Measurements from ENCODE around the gene EIF5B. TPM values are rescaled to one million over a fixed set of nuclear protein-coding genes. Genes with fewer than 3 reads are reported as not detected.

Gene EIF5B
- total RNA-seq, 1 donor from 2014 or later: 50.5 TPM

DNA sequence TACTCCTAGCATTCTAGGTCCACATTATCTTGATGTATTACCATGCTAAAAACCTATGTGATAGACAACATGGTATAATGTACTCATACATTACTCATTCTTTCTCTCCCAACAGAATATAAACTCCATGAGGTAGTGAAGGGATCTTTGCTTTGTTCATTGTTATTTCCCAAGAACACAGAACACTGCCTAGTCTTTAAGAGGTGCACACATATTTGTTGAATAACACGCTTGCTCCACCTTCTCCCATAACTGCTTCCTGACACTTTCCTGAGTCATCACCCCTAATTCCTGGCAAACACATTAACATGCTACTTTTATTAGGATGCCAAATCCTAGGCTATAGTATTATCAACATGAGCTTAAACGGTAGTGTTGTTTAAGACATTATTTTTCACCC is 111.4 kb downstream of the EIF5B start:
- Mint-ChIP-seq H3K27ac (ENCODE audit: unreplicated experiment) (no peak overlapping the region), H3K27me3 (ENCODE audit: low read depth) (no peaks in the 10 kb centered on the region), H3K36me3 (ENCODE audit: low read depth) (peaks cover 13% of the 10 kb centered on the region), H3K4me3 (no peak overlapping the region), H3K4me1 (peaks cover 5% of the 10 kb centered on the region), H3K9me3 (no peaks in the 10 kb centered on the region)
- DNase-seq (ENCODE audit: low read depth, low spot score): no peak
- TF ChIP-seq, protein P1, sequence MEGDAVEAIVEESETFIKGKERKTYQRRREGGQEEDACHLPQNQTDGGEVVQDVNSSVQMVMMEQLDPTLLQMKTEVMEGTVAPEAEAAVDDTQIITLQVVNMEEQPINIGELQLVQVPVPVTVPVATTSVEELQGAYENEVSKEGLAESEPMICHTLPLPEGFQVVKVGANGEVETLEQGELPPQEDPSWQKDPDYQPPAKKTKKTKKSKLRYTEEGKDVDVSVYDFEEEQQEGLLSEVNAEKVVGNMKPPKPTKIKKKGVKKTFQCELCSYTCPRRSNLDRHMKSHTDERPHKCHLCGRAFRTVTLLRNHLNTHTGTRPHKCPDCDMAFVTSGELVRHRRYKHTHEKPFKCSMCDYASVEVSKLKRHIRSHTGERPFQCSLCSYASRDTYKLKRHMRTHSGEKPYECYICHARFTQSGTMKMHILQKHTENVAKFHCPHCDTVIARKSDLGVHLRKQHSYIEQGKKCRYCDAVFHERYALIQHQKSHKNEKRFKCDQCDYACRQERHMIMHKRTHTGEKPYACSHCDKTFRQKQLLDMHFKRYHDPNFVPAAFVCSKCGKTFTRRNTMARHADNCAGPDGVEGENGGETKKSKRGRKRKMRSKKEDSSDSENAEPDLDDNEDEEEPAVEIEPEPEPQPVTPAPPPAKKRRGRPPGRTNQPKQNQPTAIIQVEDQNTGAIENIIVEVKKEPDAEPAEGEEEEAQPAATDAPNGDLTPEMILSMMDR (conservative IDR thresholded peaks at IDR 0.05): no peak

DNA sequence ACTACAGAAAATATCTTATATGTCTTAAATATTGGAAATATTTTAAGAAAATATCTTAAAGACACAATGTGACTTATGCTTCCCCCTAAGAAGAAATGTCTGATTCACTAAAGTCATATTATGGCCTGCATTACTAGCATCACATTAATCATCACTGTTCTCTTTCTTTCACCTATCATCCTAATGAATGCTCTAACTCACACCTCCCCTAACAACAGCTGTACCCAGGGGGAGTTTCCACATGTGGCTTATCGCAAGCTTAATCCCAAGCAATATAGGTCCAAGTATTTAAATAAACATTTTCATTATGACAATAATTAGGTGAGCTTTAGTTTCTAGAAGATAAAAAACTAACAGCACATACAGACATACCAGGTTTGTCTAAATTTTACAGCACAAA is 113.0 kb downstream of the EIF5B start:
- Mint-ChIP-seq H3K27ac (ENCODE audit: unreplicated experiment) (no peak overlapping the region), H3K36me3 (ENCODE audit: low read depth) (peaks cover 15% of the 10 kb centered on the region), H3K4me1 (peaks cover 5% of the 10 kb centered on the region), H3K9me3 (no peaks in the 10 kb centered on the region), H3K4me3 (no peak overlapping the region), H3K27me3 (ENCODE audit: low read depth) (no peaks in the 10 kb centered on the region)
- TF ChIP-seq, protein P1 (conservative IDR thresholded peaks at IDR 0.05): no peak
- DNase-seq (ENCODE audit: low read depth, low spot score): no peak

Other genes with a start within 250 kb of the EIF5B start
- 0.23 and 0.37 TPM in 2 replicates for gene C2orf15, start 195.7 kb upstream of the EIF5B start, total RNA-seq
- gene TSGA10, start 182.4 kb upstream of the EIF5B start, total RNA-seq: 5.8 and 7.9 TPM in 2 replicates
- gene LIPT1, start 182.4 kb upstream of the EIF5B start, total RNA-seq: 6.8 and 8.2 TPM in 2 replicates
- 31.7 and 36.3 TPM in 2 replicates for gene MITD1, start 156.3 kb upstream of the EIF5B start, total RNA-seq
- 44.3 and 47.9 TPM in 2 replicates for gene MRPL30, start 156.2 kb upstream of the EIF5B start, total RNA-seq
- not detected in 2 replicates for gene LYG2, start 81.7 kb upstream of the EIF5B start, total RNA-seq
- gene LYG1, start 36.2 kb upstream of the EIF5B start, total RNA-seq: 1.7 and 1.9 TPM in 2 replicates
- 30.7 and 35.0 TPM in 2 replicates for gene TXNDC9, start 1.1 kb upstream of the EIF5B start, total RNA-seq
- 48.6 and 49.9 TPM in 2 replicates for gene REV1, start 152.6 kb downstream of the EIF5B start, total RNA-seq